Prostate gland (tissue), 2 donors: ENCODE data around the gene LAMA1. TPM values are rescaled to one million over a fixed set of nuclear protein-coding genes. Genes with fewer than 3 reads are reported as not detected.

ENCODE experiments used
- DNase-seq: peaks from one replicate; pipeline ENCODE4 v3.0.0-alpha.2; 2019; ENCODE audit warnings: low spot score
- H3K27ac ChIP-seq, 2 donors: fragments of 200-600 bp; sonication (generic); 2 replicates each; pipeline ENCODE4 v1.5.1; 2017 to 2019
- H3K27me3 ChIP-seq: fragments of 200-600 bp; sonication (generic); replicated peaks from 2 replicates; pipeline ENCODE4 v1.5.1; 2019; ENCODE audit not compliant: insufficient read depth
- H3K36me3 ChIP-seq, 2 donors: fragments of 200-600 bp; sonication (generic); 1 replicate in 1 of 2; 2 replicates in 1 of 2; pipeline versions ENCODE4 v1.5.1 to v1.8.1; 2017 to 2019
- H3K4me1 ChIP-seq: fragments of 200-600 bp; sonication (generic); replicated peaks from 2 replicates; pipeline ENCODE4 v1.5.1; 2019
- H3K4me3 ChIP-seq, 2 donors: fragments of 200-600 bp; sonication (generic); 2 replicates each; pipeline ENCODE4 v1.5.1; 2017 to 2019
- H3K9me3 ChIP-seq: fragments of 200-600 bp; sonication (generic); 2 replicates; pipeline ENCODE4 v1.5.1; 2017
- CTCF ChIP-seq, 4 experiments: fragments of 200-600 bp in 2 of 4; fragments of 450-650 bp in 2 of 4; sonication (generic) in 2 of 4; IDR thresholded peaks; 1 replicate in 3 of 4; 2 replicates in 1 of 4; pipeline ENCODE4 v1.5.1; 2016 to 2019; ENCODE audit warnings: antibody characterized with exemption in 4 of 4, mild to moderate bottlenecking in 2 of 4, moderate library complexity in 2 of 4
- POLR2A ChIP-seq: fragments of 450-650 bp; IDR thresholded peaks from one replicate; pipeline ENCODE4 v1.6.1; 2016; ENCODE audit warnings: antibody characterized with exemption, mild to moderate bottlenecking
- POLR2AphosphoS5 ChIP-seq: sonication (generic); formaldehyde crosslinking; IDR thresholded peaks from one replicate; pipeline ENCODE4 v1.6.1; 2017; ENCODE audit warnings: antibody characterized with exemption
- WGBS: methylation state at CpG from one replicate; pipeline ENCODE4 v1.1.5; 2018; 5-methylcytosine and 5-hydroxymethylcytosine counted together
- intact Hi-C: fragments of 100-400 bp; cut with DNase I; formaldehyde crosslinking; loops from one replicate; pipeline ENCODE4 v1.14.2; 2022
- total RNA-seq, 2 donors: library from RNA; depleted of rRNA; stranded (reverse); fragments of >200 nt; gene quantifications; one replicate each; pipeline ENCODE4 v1.1.0, GENCODE V29; 2016

LAMA1 gene
- total RNA-seq, 2 donors from 2014 or later: 1.8 to 59.6 TPM

DNA sequence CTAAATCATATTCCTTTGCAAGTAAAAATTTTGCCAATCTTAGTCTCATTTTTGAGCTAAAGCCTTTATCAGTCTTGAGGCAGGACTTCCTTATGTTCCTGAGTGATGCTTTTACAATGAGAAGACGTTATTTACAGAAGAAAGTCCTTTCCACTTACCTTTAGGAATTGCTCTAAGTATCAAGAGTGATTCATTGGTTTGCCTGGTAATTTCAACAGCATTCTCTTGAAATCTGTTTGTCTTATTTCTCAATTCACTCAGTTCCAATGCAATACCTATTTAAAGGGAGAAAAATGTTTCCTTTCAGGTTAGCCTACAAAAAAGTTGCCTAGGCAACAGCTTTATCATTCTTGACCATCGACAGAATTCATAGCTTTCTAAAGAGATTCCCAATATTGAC lies 137.2 kb downstream of the LAMA1 start:
- WGBS: 59% methylated on average over 2 of the region's 2 CpGs
- no peaks in the 10 kb centered on the region for H3K27me3 ChIP-seq
- no peak overlapping the region for H3K27ac ChIP-seq
- no peaks in the 10 kb centered on the region for H3K36me3 ChIP-seq
- no peak for TF ChIP-seq POLR2AphosphoS5
- TF ChIP-seq POLR2A: no peak
- no peak for TF ChIP-seq CTCF (IDR thresholded peaks at IDR 0.05)
- intact Hi-C loops: no loop called here
- H3K4me1 ChIP-seq: no peaks in the 10 kb centered on the region
- H3K9me3 ChIP-seq: no peaks in the 10 kb centered on the region
- DNase-seq: no peak
- H3K4me3 ChIP-seq: no peak overlapping the region

DNA sequence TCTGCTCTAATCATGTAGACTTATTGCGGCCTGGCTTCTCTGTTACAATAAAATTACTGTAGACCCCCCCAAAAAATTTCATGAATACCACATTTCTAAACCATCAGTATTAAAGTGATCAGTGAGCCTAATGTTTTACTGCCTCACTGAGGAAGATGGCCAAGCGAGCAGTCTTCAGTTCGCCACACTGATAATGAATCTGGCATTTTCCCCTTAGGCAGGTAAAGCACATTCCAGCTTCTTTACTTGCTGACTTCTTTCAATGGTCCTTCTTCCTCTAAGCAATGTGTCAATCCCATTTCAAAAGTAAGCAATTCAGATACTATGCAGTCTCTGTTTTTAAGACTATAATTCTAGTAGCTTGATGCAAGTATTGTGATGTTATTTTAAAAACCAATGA lies 137.6 kb downstream of the LAMA1 start:
- no peak overlapping the region for H3K4me3 ChIP-seq
- intact Hi-C loops: no loop called here
- no peak overlapping the region for H3K27ac ChIP-seq
- 95% methylated on average over 3 of the region's 3 CpGs for WGBS
- no peak for TF ChIP-seq POLR2A
- no peak for TF ChIP-seq POLR2AphosphoS5
- TF ChIP-seq CTCF (IDR thresholded peaks at IDR 0.05): no peak
- H3K27me3 ChIP-seq: no peaks in the 10 kb centered on the region
- H3K36me3 ChIP-seq: no peaks in the 10 kb centered on the region
- H3K4me1 ChIP-seq: no peaks in the 10 kb centered on the region
- H3K9me3 ChIP-seq: no peaks in the 10 kb centered on the region
- no peak for DNase-seq

GRCh38 chr18:6976935-6977334 lies 140.7 kb downstream of the LAMA1 start:
- Histone ChIP-seq H3K9me3 (no peaks in the 10 kb centered on the region), H3K4me3 (no peak overlapping the region), H3K27me3 (no peaks in the 10 kb centered on the region), H3K36me3 (no peaks in the 10 kb centered on the region), H3K4me1 (no peaks in the 10 kb centered on the region), H3K27ac (no peak overlapping the region)
- 91% methylated on average over 3 of the region's 3 CpGs for WGBS
- no peak for DNase-seq
- TF ChIP-seq CTCF (IDR thresholded peaks at IDR 0.05) (no peak), POLR2AphosphoS5 (no peak), POLR2A (no peak)
- intact Hi-C loops: no loop called here

GRCh38 chr18:6975084-6975483 lies 142.5 kb downstream of the LAMA1 start:
- Histone ChIP-seq H3K36me3 (no peaks in the 10 kb centered on the region), H3K9me3 (no peaks in the 10 kb centered on the region), H3K27me3 (no peaks in the 10 kb centered on the region), H3K4me1 (no peaks in the 10 kb centered on the region), H3K4me3 (no peak overlapping the region), H3K27ac (no peak overlapping the region)
- 90% methylated on average over 6 of the region's 6 CpGs for WGBS
- DNase-seq: no peak
- TF ChIP-seq POLR2A (no peak), POLR2AphosphoS5 (no peak), CTCF (IDR thresholded peaks at IDR 0.05) (no peak)
- intact Hi-C loops: no loop called here

- no peaks in the 10 kb centered on the region for H3K4me1 ChIP-seq
- H3K9me3 ChIP-seq: no peaks in the 10 kb centered on the region
- no peaks in the 10 kb centered on the region for H3K36me3 ChIP-seq
- intact Hi-C loops: no loop called here
- no peak for DNase-seq
- WGBS: 87% methylated on average over 7 of the region's 7 CpGs
- H3K27me3 ChIP-seq: no peaks in the 10 kb centered on the region
- no peak for TF ChIP-seq POLR2AphosphoS5
- TF ChIP-seq POLR2A: no peak
- TF ChIP-seq CTCF (IDR thresholded peaks at IDR 0.05): no peak
- no peak overlapping the region for H3K4me3 ChIP-seq
- H3K27ac ChIP-seq: no peak overlapping the region
Measured at GRCh38 chr18:6971823-6972478, 145.6 kb downstream of the LAMA1 start.
